Left kidney (tissue), 2 donors: ENCODE measurements around the gene NUP98. TPM values are rescaled to one million over a fixed set of nuclear protein-coding genes. Genes with fewer than 3 reads are reported as not detected.
A peak's percentile ranks its signal among the peaks of the same experiment; 100 is the strongest.
"Not testable (repeated sequence)": the region's sequence is repeated elsewhere in the genome, so short reads cannot be mapped to it uniquely, and the experiment has no call there.

ENCODE experiments used
- DNase-seq: peaks from one replicate; pipeline ENCODE4 v3.0.0-alpha.2; 2013
- polyA plus RNA-seq: library from polyadenylated mRNA; unstranded; fragments of 120-200 nt; gene quantifications from one replicate; pipeline ENCODE4 v1.2.1, GENCODE V29; 2013; ENCODE audit not compliant: insufficient read length

The NUP98 gene
- polyA plus RNA-seq, 1 donor: 78.0 TPM

GRCh38 chr11:3674189-3674588 lies 123.2 kb downstream of the NUP98 start:
- DNase-seq: no peak

- DNase-seq: peak; percentile 5
Measured at GRCh38 chr11:3671334-3672254, 125.8 kb downstream of the NUP98 start, which contains the start of gene CHRNA10. Gene CHRNA10 (minus strand): TSS chr11:3671384. CDS start chr11:3671312, 72 bp downstream.

- no peak for DNase-seq
Measured at GRCh38 chr11:3669742-3670183, 127.6 kb downstream of the NUP98 start.

DNA sequence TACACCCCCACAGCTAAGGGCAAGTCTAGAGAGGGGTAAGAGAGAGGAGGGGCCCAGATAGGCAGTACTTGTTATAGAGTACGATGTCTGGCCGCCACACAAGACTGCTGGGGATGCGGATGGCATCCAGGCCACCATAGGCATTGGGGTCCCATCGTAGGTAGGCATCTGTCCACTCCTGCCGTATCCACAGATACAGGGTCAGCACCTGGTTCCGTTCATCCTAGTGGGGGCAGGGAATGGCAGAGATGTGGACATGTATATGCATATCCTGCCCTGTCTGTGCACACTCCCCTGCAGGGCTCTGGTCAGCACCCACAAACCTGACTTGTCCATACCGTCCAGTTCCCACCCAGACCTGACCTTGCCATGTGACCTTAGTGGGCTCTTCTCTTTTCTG lies 128.2 kb downstream of the NUP98 start:
- DNase-seq: no peak

DNA sequence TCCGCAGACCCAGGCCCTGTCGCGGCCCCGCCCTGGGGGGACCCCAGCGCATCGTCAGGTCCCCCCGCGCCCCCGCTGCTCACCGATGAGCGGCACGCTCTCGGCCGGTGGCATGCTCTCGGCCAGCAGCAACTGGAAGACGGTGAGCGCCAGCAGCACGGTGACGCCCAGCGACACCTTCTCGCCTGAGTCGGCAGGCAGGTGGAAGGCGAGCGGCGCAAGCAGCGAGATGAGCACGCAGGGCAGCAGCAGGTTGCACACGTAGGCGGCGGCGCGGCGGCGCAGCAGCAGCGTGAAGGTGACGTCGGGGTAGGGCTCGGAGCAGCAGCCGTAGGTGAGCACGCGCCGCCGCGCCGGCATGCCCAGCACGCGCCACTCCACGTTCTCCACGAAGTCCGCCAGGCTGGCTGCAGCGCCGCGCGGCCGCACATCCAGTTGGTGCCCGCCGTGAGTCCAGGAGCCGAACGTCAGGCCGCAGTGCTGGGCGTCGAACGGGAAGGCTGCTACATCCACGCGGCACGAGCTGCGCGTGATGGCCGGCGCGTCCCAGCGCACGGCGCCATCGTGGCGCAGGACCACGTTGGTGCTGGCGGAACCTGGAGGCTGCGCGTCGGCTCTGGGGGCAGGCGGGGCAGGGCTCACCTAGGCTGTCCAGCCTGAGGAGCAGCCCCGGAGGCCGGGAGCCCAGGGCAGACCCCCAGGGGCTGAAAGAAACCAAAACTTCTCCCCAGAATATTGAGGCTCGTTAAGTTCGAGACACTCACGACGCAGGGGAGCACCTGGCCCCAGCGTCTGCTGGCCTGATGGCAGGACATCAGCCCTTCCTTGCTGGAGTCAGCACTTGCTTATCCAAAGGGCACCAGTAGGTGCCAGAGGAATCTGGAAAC lies 130.0 kb downstream of the NUP98 start:
- no peak for DNase-seq

GRCh38 chr11:3666023-3666530 lies 131.3 kb downstream of the NUP98 start:
- no peak for DNase-seq

GRCh38 chr11:3665336-3666022 lies 131.9 kb downstream of the NUP98 start:
- no peak for DNase-seq

DNA sequence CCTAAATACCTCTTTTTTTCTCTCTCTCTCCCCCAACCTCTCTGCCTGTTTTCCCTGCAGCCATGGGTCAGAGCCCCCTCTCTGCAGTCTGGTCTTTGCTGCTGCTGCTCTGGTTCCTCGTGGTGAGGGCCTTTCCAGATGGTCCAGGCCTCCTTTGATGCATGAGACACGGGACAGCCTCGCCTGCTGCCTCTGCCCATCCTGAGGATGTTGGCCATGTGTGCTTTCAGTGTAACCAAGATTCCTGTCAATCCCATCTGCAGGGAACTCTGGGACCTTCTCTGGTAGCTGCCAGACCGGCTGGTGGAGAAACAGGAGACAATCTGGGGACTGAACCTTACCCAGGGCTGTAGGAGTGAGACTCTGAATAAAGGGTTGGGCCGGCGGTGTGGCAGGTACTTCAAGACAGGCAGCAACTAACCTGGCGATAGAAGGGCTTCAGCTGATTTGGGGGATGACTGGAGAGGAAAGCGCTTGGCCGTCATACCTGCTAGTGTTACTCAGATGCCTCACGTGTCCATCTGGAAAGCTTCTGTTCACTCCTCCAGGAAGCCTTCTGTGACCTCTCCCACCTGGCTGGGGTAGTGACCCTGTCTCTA lies 133.2 kb downstream of the NUP98 start:
- no peak for DNase-seq

DNA sequence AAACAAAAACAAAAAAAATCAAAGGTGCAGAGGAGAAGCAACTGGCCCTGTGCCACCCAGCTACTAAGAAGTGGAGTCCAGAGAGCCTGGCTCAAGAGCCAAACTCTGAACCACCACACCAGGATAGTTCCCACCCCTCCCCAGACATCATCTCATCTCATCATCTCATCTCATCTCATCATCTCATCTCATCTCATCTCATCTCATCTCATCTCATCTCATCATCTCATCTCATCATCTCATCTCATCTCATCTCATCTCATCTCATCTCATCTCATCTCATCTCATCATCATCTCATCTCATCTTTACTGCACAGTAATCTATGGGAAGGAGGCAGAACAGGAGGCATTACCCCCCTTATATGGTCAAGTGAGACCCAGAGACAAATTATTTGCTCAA lies 134.5 kb downstream of the NUP98 start:
- DNase-seq: no peak

GRCh38 chr11:3660960-3661359 lies 136.4 kb downstream of the NUP98 start:
- DNase-seq: no peak

DNA sequence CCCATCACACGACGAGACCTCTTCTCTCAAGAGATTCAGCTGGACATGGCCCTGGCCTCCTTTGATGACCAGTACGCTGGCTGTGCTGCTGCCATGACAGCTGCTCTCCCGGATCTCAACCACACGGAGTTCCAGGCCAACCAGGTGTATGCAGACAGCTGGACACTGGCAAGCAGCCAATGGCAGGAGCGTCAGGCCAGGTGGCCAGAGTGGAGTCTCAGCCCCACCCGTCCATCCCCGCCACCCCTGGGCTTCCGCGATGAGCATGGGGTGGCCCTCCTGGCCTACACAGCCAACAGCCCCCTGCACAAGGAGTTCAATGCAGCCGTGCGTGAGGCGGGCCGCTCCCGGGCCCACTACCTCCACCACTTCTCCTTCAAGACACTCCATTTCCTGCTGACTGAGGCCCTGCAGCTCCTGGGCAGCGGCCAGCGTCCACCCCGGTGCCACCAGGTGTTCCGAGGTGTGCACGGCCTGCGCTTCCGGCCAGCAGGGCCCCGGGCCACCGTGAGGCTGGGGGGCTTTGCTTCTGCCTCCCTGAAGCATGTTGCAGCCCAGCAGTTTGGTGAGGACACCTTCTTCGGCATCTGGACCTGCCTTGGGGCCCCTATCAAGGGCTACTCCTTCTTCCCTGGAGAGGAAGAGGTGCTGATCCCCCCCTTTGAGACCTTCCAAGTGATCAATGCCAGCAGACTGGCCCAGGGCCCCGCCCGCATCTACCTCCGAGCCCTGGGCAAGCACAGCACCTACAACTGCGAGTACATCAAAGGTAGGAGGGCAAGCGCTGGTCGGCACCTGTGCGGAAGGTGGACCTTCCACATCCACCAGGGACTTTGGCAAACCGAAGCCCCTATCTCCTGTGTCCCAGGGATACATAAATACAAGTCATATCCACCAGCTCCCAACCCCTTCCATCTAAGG lies 137.5 kb downstream of the NUP98 start:
- DNase-seq: no peak

DNA sequence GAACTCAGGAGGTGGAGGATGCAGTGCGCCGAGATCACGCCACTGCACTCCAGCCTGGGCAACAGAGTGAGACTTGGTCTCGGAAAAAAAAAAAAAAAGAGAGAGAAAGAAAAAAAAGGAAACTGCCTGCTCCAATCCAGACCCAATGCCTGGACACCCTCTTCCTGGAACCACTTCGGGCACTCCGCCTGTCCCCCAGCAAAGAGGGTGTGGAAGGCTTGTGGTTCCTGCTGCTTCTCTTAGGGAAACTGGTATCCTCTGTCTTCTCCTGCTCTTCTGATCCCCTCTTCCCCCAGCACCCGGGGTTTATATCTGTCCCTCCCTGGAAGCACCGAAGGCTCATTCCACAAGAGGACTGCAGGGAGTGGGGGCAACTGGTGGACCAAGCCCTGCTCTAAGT lies 139.1 kb downstream of the NUP98 start:
- no peak for DNase-seq

- DNase-seq: not testable (repeated sequence)
Measured at GRCh38 chr11:3657331-3657730, 140.0 kb downstream of the NUP98 start.

DNA sequence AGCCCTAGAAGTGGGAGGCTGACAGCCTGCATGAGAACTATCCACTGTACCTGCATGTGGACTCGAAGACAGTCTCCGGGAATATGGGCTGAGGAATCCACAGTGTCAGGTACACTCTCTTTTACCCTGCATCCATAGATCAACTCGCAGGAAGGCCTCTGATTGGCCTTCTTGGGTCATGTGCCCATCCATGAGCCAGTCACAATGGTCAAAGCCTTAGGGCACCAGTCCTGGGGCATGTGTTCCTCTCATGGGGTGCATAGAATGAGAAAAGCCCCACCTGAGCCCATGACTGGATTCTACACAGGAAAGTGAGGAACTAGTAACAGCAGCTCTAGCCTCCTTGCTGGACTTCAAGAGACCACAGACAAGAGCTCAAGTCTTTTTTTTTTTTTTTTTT lies 141.8 kb downstream of the NUP98 start:
- no peak for DNase-seq

DNA sequence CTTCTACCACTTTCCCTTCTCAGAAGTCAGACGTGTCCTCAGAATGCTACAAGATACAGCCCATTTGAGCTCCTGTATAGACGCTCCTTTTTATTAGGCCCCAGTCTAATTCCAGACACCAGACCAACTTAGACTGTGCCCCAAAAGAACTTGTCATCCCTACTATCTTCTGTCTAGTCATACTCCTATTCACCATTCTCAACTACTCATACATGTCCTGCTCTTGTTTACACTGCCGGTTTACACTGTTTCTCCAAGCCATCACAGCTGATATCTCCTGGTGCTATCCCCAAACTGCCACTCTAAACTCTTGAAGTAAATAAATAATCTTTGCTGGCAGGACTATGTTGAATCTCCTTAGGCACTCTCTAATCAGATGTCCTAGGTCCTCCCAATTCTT lies 144.8 kb downstream of the NUP98 start:
- DNase-seq: not testable (repeated sequence)

- not testable (repeated sequence) for DNase-seq
Measured at GRCh38 chr11:3649374-3649773, 148.0 kb downstream of the NUP98 start.

- DNase-seq: not testable (repeated sequence)
Measured at GRCh38 chr11:3648843-3649242, 148.5 kb downstream of the NUP98 start.

DNA sequence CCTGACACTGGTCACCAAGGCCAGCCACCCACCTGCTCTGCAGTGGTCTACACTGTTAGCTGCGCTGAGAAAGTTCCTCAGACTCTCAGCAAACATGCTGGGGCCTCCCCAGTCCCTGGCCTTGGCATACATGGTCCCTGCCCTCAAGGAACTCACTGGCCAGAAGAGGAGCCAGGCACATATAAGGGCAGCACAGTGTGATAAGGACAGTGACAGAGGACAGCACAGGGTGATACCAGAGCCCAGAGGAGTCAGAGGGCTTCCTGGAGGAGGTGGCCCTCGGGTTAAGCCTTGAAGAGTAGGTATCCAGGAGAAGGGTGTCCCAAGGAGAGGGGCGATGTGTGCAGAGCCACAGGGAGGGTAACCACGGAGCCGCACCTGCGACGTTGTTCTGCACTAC lies 151.8 kb downstream of the NUP98 start:
- DNase-seq: no peak

GRCh38 chr11:3644817-3645235 lies 152.5 kb downstream of the NUP98 start, which contains the start of gene ART1:
Gene ART1 (plus strand): TSS chr11:3645128. CDS start chr11:3659214, 14,086 bp downstream.
- DNase-seq: no peak

DNA sequence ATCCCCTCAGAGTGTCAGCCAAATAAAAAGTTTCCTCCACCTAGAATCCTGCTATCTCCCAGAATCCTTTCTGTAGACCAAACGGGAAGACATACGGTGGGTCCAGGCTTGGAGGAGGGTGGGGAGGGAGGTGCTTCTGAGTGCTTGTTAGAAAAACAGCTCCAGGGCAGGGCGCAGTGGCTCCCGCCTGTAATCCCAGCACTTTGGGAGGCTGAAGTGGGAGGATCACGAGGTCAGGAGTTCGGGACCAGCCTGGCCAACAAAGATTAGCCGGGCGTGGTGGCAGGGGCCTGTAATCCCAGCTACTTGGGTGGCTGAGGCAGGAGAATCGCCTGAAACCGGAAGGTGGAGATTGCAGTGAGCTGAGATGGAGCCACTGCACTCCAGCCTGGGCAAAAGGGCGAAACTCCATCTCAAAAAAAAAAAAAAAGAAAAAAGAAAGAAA lies 154.2 kb downstream of the NUP98 start:
- not testable (repeated sequence) for DNase-seq
